A673 (cell line): ENCODE results near the gene TOP2A.

ENCODE experiments used
- CTCF ChIP-seq: fragments of 300-800, 200-600 bp; sonication (generic); conservative IDR thresholded peaks from 2 replicates; pipeline ENCODE4 v1.5.1; 2017; ENCODE audit warnings: low read depth, mild to moderate bottlenecking, antibody characterized with exemption, low read length, moderate library complexity, mixed read lengths
- EZH2 ChIP-seq: fragments of 200-600 bp; sonication (generic); IDR thresholded peaks from 2 replicates; pipeline ENCODE4 v1.6.1; 2017; ENCODE audit warnings: borderline replicate concordance, low read depth, mild to moderate bottlenecking, mixed read lengths, antibody characterized with exemption, low read length; ENCODE audit not compliant: poor library complexity, severe bottlenecking

- no peak for TF ChIP-seq CTCF
- TF ChIP-seq EZH2 = no peak
Measured at GRCh38 chr17:40345161-40345993, 72.3 kb downstream of the TOP2A start.
